Activated T-helper 1 cell treated with anti-CD3 and anti-CD28 coated beads, Interleukin-2, amount 50 U/mL, for 16 hours (primary cell): Measurements from ENCODE around the gene ATAD2B.

Experiments used
- DNase-seq, 2 donors: peaks; one replicate each; pipeline ENCODE4 v3.0.0-alpha.2; 2020; ENCODE audit warnings: low read depth in 1 of 2, low spot score in 1 of 2

ATAD2B gene

GRCh38 chr2:23915327-23915726, 11.6 kb downstream of the ATAD2B start:
- no peak for DNase-seq

GRCh38 chr2:23912054-23912453, 14.9 kb downstream of the ATAD2B start:
- no peak for DNase-seq

GRCh38 chr2:23905155-23905554, 21.8 kb downstream of the ATAD2B start:
- no peak for DNase-seq

GRCh38 chr2:23904692-23905091, 22.2 kb downstream of the ATAD2B start:
- DNase-seq, result no peak

GRCh38 chr2:23904215-23904614, 22.7 kb downstream of the ATAD2B start:
- DNase-seq, result no peak

GRCh38 chr2:23903034-23903433, 23.9 kb downstream of the ATAD2B start:
- no peak for DNase-seq

- DNase-seq, result no peak
Measured at GRCh38 chr2:23901966-23902846, 24.7 kb downstream of the ATAD2B start.

- no peak for DNase-seq
Measured at GRCh38 chr2:23900541-23901322, 26.2 kb downstream of the ATAD2B start.

GRCh38 chr2:23900133-23900532, 26.8 kb downstream of the ATAD2B start:
- no peak for DNase-seq

- no peak for DNase-seq
Measured at GRCh38 chr2:23871206-23871605, 55.7 kb downstream of the ATAD2B start.

GRCh38 chr2:23867449-23867848, 59.5 kb downstream of the ATAD2B start:
- DNase-seq, result no peak

- DNase-seq, result no peak
Measured at GRCh38 chr2:23862716-23863426, 64.1 kb downstream of the ATAD2B start.

GRCh38 chr2:23861952-23862351, 65.0 kb downstream of the ATAD2B start:
- DNase-seq, result no peak

- DNase-seq, result no peak
Measured at GRCh38 chr2:23859983-23860382, 66.9 kb downstream of the ATAD2B start.

- DNase-seq, result no peak
Measured at GRCh38 chr2:23859234-23859633, 67.7 kb downstream of the ATAD2B start.

- no peak for DNase-seq
Measured at GRCh38 chr2:23850564-23851256, 76.2 kb downstream of the ATAD2B start.

GRCh38 chr2:23844905-23845304, 82.0 kb downstream of the ATAD2B start:
- DNase-seq, result no peak

GRCh38 chr2:23843051-23843976, 83.6 kb downstream of the ATAD2B start:
- DNase-seq, result no peak

GRCh38 chr2:23839919-23840578, 86.9 kb downstream of the ATAD2B start:
- no peak for DNase-seq
